ENCODE measurements around the gene ZNF491. TPM values are rescaled to one million over a fixed set of nuclear protein-coding genes. Genes with fewer than 3 reads are reported as not detected.

The ZNF491 gene
- total and polyA plus RNA-seq, 2 of the 8 experiments (the other 6 are each of a cell fraction or from before 2014, with no cell fraction given) = 0.18 to 0.78 TPM

DNA sequence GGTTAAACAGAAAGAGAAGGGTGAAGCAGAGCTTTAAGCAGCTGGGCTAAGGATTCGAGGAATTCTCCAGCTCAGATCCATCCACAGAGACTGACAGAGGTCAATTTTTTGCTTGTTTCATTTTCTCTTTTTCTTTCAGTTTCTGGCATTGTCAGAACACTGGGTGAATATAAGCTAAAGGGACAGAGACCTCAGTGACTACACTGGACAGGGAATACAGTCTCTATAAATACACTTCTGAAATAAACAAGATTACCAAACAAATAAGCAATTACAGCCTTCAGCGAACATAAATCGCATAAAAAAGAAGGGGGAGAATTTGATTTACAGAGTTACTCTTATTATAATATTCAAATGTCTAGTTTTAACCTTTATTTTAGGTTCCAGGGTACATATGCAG lies 35.2 kb upstream of the ZNF491 start (continued):
- no peak for TF ChIP-seq MAX (IDR thresholded peaks at IDR 0.05)
- no peak for TF ChIP-seq SP4 (IDR thresholded peaks at IDR 0.05; ENCODE audit: low read length)
- no peak for TF ChIP-seq JUN (IDR thresholded peaks at IDR 0.05; ENCODE audit: low read depth, low read length)
- TF ChIP-seq TCF12 (IDR thresholded peaks at IDR 0.05; ENCODE audit: low read depth, low read length) = no peak
- no peak for TF ChIP-seq KDM1A (IDR thresholded peaks at IDR 0.05; ENCODE audit: borderline replicate concordance, low read length)

Measured in H1 (cell line).